T-helper 1 cell (primary cell): ENCODE measurements around the gene FNDC3A.
"Not testable (repeated sequence)": the region's sequence is repeated elsewhere in the genome, so short reads cannot be mapped to it uniquely, and the experiment has no call there.

Source experiments
- DNase-seq, 5 donors: peaks; one replicate each; pipeline ENCODE4 v3.0.0-alpha.2; 2012 to 2020

The FNDC3A gene

DNA sequence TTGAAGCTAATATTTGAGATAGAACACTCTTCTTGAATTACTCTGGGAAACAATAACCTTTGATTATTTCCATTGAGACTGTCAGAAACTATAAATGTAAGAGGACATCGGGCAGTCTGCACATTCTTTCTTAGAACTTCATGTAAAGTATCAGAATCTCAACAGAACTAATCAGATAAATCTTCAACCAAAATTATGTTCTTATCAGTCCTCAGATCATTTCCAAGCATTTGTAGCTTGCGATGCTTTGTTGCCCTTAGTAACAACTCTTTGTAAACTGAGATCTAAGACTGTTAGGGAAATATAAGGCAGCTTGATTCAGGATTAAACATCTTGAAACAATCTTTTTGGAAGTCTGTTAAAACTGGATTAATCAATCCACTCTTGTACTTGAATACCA lies 70.3 kb downstream of the FNDC3A start:
- DNase-seq = no peak

DNA sequence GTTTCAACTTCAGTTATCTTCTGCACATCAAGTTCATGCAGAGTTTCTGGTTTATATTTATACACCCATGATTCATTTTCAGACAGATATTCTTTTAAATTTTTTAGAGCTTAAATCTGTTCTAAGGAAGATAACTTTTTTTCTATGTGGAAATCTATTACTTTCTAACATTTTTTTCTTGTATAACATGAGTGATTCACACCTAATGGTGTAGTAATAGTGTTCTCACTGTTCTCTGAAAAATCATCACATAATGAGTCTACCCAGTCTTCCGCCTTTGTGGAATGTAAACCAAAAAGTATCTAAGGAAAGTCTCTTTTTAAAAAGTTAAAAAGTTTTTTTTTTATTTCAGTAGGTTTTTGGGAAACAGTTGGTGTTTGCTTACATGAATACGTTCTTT lies 70.8 kb downstream of the FNDC3A start:
- DNase-seq = no peak

DNA sequence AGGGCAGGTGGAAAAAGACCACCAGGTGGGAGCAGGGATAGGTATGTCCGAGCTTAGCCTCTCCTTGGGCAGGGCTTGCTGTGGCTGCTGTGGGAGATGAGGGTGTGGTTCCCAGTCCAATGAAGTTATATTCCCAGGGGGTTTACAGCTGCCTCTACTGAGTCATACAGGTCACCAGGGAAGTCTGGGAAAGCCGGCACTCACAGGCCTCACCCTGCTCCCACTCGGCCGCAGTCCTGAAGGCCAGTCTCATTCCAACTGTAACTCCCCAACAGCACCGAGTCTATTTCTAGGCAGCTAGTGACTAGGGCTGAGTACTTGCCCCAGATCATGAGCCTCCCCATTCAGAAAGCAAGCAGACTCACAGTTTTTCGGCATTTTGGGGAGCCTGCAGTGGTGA lies 77.1 kb downstream of the FNDC3A start:
- DNase-seq = no peak

DNA sequence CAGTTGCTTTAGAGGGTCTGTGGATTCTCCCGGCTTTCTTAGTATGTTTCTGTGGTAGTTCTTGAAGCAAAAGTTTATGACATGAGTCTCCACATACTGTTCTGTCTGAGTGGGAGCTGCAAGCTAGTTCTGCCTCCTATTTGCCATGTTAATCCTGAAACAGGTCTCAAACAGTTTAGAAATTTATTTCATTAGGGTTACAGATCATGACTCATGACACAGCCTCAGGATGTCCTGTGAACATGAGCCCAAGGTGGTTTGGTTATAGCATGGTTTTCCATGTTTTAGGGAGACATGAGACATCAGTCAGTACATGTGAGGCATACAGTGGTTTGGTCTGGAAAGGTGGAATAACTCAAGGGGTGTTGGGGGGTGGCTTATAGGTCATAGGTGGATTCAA lies 77.5 kb downstream of the FNDC3A start:
- no peak for DNase-seq

DNA sequence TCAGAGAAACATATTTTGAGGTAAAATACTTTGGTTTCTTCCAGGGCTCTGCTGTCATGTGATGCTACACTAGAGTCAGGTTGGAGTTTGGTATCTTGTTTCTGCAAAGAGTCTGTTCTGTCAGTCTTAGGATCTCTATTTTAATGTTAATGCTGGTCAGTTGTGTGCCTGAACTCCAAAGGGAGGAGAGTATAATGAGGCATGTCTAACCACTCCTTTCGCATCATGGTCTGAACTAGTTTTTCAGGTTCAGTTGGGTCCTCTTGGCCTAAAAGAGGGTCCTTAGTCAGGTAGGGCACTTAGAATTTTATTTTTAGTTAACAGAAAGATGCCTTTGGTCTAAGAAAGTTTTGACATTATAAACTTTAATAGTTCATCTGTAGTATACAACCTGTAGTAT lies 78.2 kb downstream of the FNDC3A start:
- no peak for DNase-seq

DNA sequence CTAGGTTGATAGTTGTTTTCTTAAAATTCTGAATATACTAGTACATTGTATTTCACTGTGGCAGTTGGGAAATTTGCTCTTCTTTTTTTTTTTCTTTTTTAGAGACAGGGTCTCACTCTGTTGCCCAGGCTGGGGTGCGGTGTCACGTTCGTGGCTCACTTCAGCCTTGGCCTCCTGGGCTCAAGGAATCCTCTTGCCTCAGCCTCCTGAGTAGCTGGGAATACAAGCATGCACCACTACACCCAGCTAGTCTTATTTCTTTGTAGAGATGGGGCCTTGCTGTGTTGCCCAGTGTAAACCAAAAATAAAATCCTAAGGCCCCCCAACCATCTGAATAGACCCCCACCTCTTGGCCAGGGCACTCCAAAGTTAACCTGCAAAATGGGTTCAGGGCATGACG lies 79.3 kb downstream of the FNDC3A start:
- no peak for DNase-seq

DNA sequence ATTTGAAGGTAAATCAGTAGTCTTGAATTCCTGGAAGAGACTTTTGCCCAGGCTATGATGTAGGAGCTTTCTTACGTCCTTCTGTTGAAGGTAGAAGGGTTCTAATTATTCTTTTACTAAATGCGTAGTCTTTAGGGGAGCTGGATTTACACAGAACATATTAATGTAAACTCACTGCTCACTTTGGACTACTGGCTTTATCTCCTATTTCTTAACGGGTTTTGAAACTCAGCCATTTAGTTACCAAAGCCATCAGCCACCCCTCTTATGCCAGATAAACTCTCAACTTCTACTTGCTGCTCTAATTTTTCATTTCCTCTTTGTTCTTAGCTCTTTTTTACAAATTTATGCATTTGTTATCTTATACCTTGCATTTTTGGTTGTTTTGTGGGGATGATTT lies 81.5 kb downstream of the FNDC3A start:
- no peak for DNase-seq

DNA sequence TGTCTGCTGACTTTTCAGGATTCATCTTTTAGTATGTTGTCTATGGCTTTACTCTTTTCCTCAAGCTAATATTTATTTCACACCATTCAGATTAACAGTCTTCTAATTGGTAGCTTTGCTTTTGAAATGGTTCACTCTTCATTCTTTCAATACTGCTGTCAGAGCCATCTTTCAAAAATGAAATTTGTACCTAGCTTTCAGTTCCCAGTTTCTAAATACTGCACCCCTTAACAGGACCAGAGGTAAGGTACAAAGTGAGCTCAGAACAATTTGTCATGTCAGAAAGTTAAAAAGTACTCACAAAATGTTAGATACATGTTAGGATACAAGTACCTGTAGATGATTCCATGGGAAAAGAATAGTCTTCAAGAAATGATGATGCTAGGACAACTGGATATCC lies 83.0 kb downstream of the FNDC3A start:
- no peak for DNase-seq

DNA sequence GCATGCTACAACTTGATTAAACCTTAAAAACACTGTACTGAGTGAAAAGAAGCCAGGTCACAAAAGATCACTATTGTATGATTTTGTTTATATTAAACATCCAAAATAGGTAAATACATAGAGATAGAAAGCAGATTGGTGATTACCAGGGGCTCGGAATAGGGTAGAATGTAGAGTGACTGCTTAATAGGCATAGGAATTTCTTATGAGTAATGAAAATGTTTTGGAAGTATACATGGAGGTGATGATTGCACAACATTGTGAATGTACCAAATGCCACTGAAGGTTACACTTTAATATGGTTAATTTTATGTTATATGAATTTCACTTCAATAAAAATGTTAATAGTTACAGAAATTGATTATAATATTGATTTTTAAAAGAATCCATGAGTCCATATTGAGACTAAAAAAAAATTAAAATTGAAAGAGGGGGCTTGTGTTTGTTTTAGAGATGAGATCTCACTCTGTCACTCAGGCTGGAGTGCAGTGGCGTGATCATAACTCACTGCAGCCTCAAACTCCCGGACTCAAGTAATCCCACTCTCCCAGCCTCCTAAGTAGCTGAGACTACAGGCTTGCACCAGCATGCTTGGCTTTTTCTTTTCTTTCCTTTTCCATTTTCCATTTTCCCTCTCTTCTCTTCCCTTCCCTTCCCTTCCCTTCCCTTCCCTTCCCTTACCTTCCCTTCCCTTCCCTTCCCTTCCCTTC lies 85.1 kb downstream of the FNDC3A start:
- no peak for DNase-seq

DNA sequence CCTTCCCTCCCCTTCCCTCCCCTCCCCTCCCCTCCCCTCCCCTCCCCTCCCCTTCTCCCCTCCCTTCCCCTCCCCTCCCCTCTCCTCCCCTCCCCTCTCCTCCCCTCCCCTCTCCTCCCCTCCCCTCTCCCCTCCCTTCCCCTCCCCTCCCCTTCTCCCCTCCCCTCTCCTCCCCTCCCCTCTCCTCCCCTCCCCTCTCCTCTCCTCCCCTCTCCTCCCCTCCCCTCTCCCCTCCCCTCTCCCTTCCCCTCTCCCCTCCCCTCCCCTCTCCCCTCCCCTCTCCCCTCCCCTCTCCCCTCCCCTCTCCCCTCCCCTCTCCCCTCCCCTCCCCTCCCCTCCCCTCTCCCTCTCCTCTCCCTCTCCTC lies 85.7 kb downstream of the FNDC3A start:
- DNase-seq = not testable (repeated sequence)

DNA sequence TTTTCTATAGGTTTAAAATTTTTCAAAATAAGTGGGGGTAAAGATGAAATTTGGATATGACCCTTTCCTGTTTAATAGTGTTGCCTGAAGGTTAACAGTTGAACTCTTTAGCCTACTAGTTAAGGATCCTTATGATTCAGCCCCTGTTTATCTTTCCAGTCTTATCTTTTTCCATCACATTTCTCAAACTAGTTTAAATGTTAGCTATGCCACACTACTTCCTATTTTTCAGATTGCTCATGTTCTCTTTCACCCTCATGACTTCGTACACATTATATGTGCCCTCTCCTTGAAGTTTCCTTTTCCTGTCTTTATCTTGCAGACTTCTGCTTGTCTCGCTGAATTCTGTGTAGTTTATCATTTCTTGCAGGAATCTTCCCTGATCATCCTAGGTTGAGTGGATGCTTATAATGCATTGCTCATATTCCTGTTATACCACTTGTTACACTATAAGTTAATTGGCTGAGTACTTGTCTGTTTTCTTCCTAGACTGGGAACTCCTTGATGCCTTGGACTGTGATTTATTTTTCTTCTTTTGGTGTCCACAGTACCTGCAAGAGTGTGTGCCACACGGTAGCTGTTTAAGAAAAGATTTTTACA lies 86.7 kb downstream of the FNDC3A start:
- no peak for DNase-seq

DNA sequence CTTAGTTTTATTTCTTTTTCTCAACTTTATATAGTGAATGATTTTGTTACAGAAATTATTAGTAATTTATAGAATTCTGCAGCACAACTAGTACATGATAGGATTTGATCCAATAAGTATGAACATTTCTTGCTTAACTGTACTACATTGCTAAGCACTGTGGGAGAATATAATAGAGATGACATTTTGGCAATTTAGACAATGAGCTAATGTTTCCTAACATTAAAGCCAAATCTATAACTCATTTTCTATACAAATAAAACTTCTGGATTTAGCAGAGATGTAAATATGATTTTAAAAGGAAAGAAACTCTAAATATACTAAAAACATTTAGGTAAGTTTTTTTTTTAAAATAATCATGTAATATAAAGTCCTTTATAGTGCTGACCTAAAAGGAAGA lies 87.3 kb downstream of the FNDC3A start:
- no peak for DNase-seq

DNA sequence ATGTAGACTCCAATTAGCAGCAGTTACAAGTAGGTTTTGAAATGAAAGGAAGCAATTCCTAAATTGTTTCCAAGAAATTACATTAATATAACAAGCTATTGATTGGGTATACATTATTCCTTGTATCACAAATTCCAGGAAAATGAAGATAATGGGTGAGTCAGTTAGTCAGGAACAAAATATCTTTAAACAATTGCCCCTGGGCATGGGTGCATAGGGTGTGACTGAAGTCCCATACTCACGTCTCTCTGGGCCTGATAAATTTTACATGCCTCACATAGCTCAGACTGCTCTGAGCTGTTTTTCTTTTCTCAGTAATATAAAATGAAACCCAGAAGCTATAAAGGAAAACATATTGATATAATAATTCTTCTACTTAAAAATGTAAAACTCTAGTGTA lies 87.8 kb downstream of the FNDC3A start:
- no peak for DNase-seq

DNA sequence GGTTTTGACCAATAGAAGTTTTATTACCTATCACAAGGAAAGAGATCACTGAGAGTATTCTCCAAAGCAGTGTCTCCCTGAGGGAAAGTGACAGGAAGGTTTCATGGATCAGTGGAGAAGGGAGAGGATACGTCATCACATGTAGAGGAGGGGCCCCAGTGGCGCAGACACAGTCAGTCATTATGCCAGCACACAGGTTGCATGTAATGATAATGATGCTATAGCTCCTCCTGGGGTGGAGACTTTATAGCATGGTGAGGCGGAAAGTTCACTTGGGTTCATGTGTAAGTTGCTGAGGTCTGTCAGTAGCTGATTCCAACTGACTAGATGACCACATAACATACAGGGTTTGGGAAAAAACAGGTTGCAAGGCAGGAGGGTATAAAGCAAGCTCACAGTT lies 88.8 kb downstream of the FNDC3A start:
- no peak for DNase-seq

DNA sequence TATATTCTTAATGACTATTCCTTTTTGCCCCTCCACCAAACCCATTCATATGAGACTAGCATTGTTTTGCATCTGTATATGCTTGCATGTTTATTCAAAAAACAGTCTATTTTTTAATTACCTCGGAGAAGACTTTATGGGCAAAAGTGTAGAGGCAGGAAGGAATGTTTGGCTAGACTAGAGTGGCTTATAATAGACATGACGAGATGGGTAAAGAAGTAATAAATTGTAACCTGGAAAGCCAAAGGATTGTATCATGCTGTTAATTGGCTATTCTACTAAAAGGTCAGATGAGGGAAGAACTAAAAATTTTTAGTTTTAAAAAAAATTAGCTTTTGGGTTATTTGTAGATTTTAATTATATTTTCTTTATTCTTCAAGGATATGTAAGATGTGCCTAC lies 91.1 kb downstream of the FNDC3A start:
- no peak for DNase-seq

DNA sequence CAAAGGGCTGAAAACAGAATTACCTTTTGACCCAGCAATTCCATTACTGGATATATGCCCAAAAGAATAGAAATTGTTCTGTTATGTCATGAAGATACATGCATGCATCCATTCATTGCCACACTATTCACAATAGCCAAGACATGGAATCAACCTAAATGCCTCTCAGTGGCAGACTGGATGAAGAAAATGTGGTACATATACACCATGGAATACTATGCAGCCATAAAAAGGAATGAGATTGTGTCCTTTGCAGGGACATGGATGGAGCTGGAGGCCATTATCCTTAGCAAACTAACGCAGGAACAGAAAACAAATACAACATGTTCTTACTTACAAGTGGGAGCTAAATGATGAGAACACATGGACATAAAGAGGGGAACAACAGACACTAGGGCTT lies 92.8 kb downstream of the FNDC3A start:
- not testable (repeated sequence) for DNase-seq

DNA sequence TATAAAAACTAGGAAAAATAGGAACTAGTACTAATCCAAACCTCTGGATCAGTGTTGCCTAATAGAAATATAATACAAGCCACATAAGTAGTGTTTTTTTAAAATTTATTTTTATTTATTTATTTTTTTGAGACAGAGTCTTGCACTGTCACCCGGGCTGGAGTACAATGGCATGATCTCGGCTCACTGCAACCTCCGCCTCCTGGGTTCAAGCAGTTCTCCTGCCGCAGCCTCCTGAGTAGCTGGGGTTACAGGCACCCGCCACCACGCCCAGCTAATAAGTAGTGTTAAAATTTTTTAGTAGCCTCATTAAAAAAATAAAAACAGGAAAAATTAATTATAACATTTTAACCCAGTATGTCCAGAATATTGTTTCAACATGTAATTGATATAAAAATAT lies 94.3 kb downstream of the FNDC3A start:
- not testable (repeated sequence) for DNase-seq

DNA sequence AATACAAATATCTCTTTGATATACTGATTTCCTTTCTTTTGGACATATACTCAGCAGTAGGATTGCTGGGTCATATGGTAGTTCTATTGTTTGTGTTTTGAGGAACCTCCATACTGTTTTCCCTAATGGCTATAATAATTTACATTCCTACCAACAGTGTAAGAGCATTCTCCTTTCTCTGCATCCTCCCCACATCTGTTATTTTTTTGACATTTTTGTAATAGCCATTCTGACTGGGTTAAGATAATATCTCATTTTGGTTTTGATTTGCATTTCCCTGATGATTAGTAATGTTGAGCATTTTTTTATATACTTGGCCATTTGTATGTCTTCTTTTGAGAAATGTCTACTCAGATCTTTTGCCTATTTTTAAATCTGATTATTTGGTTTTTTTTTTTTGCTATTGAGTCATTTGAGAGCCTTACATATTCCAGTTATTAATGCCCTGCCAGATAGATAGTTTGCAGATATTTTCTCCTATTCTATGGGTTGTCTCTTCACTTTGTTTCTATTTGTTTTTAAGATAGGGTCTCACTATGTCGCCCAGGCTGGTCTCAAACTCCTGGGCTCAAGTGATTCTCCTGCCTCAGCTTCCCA lies 95.7 kb downstream of the FNDC3A start:
- DNase-seq = no peak

DNA sequence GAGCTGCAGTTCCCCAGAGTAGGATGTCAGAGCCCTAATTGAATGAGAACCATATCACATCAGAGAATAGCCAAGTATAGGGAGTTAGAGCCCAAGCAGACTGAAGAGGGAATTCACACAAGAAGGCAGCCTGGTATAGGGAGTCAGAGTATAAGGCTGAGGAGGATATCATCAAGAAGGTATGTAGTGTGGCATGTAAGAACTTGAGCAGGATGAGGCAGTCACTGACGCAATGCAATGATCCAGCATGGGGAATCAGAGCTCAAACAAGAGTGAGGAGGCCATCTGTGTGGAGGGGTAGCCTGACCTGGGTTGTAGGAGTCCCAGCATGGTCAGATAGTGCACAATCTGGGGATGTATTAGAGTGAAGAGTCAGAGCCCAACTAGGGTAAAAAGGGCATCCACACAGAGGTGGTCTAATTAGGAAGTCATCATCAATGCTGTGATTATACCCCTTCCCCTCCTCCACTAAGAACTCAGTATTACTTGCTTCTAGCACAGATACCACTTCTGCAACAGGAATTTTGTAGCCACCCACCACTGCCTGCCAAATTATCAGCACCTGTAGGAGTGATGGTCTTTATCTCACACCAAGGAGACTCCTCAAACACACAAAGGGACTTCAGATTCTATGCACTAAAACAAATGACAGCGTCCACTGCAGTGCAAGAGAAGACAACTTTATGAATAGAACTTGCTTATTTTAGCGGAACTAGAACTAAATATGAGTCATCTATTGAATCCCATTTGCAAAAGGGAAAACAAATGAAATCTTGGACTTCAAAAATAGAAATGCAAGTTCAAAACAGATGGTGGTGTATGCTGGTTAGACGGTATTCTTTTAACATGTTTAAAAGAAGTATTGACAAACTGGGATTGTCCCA lies 107.2 kb downstream of the FNDC3A start:
- no peak for DNase-seq

DNA sequence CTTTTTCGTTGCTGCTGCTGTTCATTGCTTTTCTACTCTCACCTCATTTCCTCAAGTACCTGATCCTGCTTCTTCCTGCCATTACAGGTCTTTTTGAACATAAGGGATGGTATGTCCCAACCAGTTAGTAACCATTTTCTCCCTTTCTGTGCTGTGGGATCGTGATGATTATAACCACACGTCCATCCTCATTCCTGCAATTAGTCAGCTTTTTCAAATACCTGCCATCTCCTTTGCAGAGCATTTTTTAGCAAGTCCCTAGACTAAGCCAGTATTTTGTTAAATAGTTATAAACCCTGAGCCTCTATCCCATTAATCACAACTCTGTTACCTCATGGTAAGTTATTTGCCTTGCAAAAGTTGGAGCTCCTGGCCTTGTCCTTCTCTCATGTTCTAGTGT lies 109.2 kb downstream of the FNDC3A start:
- DNase-seq = no peak

DNA sequence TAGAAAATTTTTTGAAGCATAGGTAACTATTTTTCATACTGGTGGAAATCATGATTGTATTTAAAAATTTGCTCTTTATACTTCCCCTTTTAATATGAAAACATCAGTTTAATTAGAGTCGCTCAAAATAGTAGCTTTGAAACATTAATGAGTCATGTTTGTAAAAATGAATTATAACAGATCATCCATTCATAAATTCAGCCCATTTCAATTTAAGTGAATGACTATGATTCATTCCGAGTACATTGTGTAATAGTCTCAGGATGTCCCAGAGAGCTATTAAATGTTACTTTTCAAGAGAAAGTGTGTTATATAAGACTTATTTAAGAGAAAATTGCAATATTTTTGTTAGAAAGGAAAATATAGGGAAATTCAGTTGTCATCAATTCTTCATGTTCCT lies 111.0 kb downstream of the FNDC3A start:
- no peak for DNase-seq

DNA sequence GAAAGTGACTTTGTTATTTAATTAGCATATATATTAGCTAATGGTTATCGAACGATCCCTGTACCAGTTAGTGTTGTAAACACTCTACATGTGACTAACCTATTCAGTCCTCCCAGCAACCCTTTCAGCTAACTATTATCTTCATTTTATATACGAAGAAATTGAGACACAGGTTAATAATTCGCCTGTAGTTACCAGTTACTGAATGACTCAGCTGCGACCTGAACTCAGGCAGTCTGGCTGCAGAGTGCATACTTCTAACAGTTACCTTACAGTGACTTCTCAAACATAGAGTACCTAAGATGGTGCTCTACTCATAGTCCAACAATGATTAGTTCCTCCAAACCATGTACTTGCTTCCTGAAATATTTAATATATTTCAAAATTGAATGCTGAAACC lies 117.7 kb downstream of the FNDC3A start:
- no peak for DNase-seq

DNA sequence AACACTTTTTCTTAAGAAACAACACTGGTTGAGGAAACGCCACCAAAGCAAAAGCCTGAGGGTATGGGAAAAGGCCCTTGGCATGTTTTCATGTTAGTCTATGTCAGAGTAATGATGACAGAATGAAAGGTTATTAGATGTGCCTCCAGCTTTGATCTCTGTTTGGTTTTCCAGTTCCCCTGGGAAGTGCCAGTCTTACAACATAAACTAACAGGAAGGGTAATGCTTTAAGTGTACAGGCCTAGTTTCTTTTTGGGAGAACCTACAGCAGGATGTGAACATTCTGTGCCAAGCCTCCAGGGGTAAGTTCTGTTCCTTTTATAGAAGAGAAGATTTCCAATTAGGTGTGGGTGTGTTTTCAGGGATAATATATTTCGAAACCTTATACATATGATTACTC lies 121.7 kb downstream of the FNDC3A start:
- no peak for DNase-seq

DNA sequence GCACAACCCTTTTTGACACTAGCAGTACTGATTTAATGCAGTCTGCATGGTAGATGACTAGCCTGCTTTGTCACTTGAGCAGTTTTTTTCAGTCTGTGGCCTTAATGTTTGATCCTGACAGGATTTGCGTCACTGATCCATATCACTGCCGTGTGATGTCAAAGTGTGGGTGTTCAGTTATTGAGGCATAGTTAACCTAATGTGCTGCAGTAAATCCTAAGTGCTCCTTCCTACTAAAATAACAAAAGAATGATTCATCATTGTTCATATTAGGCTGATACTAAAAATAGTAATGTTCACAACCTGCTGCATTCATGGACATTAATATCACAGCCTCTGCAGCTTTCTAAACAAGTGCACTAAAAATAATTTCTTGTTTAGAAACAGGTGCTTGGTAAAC lies 122.5 kb downstream of the FNDC3A start:
- DNase-seq = no peak
